Measurements from ENCODE around the gene CCDC183.

DNA sequence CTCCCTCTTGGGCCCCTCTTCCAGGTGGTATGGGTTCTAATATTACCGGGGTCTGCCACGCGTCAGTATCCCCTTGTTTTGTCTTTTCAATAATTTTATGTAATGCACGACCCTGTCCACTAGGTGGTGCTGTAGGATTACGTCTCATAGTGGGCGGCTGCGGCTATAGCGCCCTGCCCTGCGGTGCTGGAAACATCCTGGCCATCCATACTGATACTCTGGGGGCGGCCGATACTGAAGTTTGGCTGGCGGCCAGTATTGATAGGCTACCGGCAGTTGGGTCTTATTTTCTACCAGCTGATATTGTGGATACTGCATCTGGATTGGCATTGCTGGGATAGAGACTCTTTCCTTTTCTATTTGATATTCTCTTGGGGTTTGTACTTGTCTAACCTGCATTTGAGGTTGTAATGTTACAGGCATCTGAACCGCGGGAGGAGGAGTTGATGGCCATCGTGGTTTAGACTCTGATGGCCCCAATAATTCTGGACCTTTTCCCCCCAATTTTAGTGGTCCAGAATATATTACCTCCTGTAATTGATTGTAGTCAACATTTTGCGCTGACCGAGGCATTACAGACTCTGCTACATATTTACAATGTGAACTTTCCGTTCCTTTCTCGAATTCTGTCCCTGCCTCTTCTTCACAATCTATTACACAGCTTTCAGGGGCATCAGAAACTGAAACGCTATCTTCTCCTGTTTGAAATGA lies 8.3 kb upstream of the CCDC183 start:
- TF ChIP-seq, protein P1, sequence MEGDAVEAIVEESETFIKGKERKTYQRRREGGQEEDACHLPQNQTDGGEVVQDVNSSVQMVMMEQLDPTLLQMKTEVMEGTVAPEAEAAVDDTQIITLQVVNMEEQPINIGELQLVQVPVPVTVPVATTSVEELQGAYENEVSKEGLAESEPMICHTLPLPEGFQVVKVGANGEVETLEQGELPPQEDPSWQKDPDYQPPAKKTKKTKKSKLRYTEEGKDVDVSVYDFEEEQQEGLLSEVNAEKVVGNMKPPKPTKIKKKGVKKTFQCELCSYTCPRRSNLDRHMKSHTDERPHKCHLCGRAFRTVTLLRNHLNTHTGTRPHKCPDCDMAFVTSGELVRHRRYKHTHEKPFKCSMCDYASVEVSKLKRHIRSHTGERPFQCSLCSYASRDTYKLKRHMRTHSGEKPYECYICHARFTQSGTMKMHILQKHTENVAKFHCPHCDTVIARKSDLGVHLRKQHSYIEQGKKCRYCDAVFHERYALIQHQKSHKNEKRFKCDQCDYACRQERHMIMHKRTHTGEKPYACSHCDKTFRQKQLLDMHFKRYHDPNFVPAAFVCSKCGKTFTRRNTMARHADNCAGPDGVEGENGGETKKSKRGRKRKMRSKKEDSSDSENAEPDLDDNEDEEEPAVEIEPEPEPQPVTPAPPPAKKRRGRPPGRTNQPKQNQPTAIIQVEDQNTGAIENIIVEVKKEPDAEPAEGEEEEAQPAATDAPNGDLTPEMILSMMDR (IDR thresholded peaks at IDR 0.05): peak; percentile 83 to 91 (median 89)
- no peak for TF ChIP-seq POLR2A (IDR thresholded peaks at IDR 0.05)

Measured in uterus (tissue), 2 donors.